ENCODE results near the gene ETDA.

Gene ETDA

DNA sequence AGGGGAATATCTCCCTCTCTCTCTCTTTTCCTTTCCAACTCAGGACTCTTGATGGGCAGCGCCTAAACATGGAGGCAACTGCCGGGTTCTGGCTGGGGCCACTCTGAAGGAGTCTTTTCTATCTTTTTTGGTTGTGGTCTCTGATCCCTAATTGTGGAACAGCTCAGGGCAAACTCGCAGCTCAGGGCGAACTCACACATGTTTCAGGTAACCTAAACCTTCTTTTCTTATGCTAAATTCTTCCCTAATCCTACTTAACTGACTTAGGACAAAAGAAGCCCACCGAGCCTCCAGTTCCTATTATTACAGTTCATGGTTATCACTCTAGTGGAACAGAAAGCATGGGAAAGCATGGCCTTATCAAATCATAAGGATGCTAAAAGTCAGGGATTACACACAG is 21.3 kb downstream of the ETDA start:
- H3K4me3 ChIP-seq (replicated peaks; ENCODE audit: low read depth, low read length), result no peak overlapping the region
- TF ChIP-seq, protein P1, sequence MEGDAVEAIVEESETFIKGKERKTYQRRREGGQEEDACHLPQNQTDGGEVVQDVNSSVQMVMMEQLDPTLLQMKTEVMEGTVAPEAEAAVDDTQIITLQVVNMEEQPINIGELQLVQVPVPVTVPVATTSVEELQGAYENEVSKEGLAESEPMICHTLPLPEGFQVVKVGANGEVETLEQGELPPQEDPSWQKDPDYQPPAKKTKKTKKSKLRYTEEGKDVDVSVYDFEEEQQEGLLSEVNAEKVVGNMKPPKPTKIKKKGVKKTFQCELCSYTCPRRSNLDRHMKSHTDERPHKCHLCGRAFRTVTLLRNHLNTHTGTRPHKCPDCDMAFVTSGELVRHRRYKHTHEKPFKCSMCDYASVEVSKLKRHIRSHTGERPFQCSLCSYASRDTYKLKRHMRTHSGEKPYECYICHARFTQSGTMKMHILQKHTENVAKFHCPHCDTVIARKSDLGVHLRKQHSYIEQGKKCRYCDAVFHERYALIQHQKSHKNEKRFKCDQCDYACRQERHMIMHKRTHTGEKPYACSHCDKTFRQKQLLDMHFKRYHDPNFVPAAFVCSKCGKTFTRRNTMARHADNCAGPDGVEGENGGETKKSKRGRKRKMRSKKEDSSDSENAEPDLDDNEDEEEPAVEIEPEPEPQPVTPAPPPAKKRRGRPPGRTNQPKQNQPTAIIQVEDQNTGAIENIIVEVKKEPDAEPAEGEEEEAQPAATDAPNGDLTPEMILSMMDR (IDR thresholded peaks at IDR 0.05; ENCODE audit: low read depth, low read length, missing control alignments), result no peak
- DNase-seq (ENCODE audit: extremely low read depth, low read depth), result no peak

DNA sequence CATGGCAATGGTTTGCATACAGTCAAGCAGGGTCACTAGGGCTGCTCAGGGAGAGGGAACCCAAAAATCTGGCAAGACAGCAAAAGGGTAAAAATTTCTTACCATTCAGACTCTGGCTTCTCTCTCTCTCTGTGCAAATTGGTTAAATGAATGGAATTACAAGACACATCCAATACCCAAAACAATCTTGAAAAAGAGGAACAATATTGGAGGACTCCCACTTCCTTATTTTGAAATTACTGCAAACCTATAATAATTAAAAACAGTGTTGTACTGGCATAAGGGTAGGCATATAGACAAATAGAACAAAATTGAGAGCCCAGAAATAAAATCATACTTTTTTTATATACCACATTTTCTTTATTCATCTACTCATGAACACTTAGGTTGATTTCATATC is 24.1 kb downstream of the ETDA start:
- TF ChIP-seq, protein P1 (IDR thresholded peaks at IDR 0.05; ENCODE audit: low read depth, low read length, missing control alignments), result no peak
- DNase-seq (ENCODE audit: extremely low read depth, low read depth), result no peak
- no peak overlapping the region for H3K4me3 ChIP-seq (replicated peaks; ENCODE audit: low read depth, low read length)

DNA sequence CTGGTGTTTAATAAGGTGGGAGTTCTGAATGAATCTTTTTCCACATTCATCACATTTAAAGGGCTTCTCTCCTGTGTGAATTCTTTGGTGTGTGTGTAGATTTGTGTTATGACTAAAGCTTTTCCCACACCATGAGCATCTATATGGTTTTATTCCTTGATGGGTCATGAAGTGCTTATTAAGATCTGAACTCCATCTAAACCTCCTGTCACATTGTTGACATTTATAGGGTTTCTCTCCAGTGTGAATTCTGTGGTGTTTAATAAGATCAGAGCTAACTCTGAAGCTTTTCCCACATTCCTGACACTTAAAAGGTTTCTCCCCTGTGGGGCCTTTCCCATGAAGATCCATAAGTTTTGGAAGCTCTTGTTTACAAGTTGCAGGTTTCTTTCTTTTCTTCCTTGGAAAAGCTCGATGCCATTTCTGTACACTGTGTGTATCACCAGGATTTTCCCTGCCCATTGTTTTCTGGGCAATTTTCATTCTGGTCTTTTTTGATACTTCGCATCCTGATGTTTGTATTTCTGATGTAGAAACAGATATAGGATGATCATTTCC is 35.5 kb downstream of the ETDA start:
- H3K4me3 ChIP-seq (replicated peaks; ENCODE audit: low read depth, low read length), result no peak overlapping the region
- TF ChIP-seq, protein P1 (IDR thresholded peaks at IDR 0.05; ENCODE audit: low read depth, low read length, missing control alignments), result no peak
- DNase-seq (ENCODE audit: extremely low read depth, low read depth), result no peak

DNA sequence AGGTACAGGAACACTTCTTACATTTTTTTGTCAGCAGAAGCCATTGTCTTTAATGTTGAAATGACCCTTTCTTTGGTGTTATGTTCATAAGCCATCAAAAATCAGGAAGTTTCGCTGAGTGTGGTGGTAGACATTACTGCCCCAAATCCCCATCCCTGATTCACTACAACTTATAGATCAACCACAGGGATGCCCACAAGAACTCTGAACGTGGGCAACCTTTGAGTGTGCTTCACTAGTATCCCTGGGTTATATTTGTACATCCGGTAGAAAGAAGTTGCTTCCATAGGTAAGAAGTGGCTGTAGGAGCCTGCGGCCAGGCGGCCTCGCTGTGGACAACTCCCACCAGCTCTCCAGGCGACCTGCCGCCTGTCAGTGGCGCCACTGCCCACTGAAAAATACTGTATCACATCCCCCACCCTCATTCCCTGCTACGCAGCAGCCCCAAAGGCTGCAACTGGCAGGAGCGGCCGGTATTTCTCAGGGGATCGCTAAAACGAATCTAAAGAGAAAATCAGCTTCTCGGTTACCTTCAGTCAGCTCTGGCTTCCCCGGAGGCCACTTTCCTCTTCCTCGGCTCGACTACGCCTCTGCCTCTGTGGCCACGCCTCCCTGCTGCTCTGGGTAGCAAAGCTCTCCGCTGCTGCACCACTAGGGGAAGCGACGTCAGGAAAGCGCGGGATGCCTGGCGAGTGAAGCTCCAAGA is 43.5 kb downstream of the ETDA start:
- H3K4me3 ChIP-seq (replicated peaks; ENCODE audit: low read depth, low read length), result 0 out of 2 replicates have a peak overlapping the region, but pooled peaks have one; percentile 11
- DNase-seq (ENCODE audit: extremely low read depth, low read depth), result no peak
- TF ChIP-seq, protein P1 (IDR thresholded peaks at IDR 0.05; ENCODE audit: low read depth, low read length, missing control alignments), result peak; percentile 7

DNA sequence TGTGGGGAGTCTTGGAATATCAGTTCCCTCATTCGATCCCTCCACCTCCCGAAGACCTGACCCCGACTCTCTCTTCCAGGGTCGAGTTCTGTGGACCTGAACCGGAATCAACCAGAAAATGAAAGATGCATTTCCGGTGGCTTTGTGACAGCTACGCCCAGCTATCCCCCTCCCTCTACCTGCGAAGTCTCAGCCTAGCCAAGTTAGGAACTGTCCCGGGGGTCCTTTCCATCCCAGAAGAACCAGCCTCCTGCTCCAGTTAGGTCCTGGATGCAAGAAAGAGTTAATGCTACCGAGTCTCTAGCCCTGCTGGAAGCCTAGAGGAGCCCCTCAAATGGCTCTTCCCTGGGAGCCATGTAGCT is 44.1 kb downstream of the ETDA start:
- H3K4me3 ChIP-seq (replicated peaks; ENCODE audit: low read depth, low read length), result no peak overlapping the region
- TF ChIP-seq, protein P1 (IDR thresholded peaks at IDR 0.05; ENCODE audit: low read depth, low read length, missing control alignments), result no peak
- DNase-seq (ENCODE audit: extremely low read depth, low read depth), result no peak

DNA sequence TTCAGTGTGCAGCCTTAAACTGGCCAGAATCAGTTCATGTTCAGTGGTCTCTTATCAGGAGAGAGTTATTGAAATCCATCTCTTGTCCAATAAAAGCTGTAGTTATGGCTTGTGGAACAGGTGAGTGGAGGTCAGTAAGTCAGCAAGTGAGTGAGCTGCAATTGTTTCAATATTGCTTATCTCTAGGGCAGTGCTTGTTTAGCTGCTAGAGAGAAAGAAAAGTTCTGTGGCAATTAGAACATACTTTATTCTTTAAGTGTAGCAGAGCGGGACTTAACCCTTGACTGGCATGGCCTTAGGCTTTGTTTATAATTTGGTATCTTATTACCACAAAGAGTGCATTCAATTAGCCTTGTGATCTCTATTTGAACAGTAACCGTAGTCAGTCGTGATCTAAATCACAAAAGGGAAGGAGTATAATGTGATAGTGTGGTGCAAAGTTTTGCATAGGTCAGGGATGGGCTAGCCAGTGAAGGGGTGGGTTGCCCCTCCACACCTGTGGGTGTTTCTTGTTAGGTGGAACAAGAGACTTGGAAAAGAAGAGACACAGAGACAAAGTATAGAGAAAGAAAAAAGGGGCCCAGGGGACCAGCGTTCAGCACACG is 50.5 kb downstream of the ETDA start:
- TF ChIP-seq, protein P1 (IDR thresholded peaks at IDR 0.05; ENCODE audit: low read depth, low read length, missing control alignments), result no peak
- H3K4me3 ChIP-seq (replicated peaks; ENCODE audit: low read depth, low read length), result no peak overlapping the region
- no peak for DNase-seq (ENCODE audit: extremely low read depth, low read depth)
